ENCODE data around the gene AKR1C8.
"Not testable (repeated sequence)": the region's sequence is repeated elsewhere in the genome, so short reads cannot be mapped to it uniquely, and the experiment has no call there.

The AKR1C8 gene

DNA sequence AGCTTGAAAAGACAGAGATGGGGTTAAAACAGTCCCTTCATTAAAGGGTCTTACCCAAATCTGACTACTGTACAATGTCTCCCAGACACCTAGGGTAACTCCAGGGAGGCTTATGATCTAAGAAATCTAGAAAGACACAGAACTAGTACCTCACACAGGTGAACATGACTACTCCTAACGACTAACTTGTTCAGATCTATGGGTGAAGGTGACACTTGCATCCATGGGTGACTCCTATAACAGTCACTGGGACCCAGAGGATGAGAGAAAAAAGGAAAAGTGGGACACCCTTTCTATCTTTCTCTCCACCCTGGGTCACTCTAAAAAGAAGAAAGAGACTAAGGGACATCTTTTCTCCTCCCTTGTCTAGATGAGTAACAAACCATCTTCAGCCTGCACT is 19.2 kb downstream of the AKR1C8 start:
- DNase-seq (ENCODE audit: low read depth), result no peak

DNA sequence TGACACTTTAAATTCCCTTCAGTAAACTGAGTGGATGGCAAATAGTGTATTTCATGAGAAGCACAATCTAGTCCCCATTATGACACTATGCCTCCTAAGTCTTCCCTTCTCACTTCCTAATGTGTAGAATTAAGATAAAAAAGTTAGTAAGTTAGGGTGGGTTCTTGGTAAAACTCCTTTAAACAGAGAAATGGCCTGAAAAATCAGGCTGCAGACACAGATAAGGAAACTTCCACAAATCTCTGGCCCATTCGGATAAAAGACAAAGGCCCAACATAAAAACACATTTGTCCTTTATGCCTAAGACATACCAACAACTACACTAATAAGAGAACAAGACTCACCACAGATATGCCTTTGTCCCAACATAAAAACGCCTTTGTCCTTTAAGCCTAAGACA is 21.5 kb downstream of the AKR1C8 start:
- DNase-seq (ENCODE audit: low read depth), result no peak

DNA sequence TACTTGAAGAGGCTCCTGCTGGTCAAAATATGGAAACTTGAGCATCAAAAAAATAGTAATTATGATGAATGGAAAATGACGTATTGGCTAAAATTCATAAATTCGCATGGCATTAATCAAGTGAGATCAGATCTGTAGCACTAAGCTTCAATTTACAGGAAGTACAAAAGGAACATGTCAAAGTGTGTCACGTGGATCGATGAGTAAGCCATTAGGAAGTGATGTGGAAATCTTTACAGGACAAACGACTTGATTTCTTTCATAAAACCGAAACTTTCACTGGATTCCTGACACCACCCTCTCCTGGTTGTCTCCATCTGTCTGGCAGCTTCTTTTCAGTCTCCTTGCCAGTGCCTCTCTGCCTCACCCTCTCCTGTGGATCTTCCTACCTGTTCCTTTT is 25.8 kb downstream of the AKR1C8 start:
- no peak for DNase-seq (ENCODE audit: low read depth)

DNA sequence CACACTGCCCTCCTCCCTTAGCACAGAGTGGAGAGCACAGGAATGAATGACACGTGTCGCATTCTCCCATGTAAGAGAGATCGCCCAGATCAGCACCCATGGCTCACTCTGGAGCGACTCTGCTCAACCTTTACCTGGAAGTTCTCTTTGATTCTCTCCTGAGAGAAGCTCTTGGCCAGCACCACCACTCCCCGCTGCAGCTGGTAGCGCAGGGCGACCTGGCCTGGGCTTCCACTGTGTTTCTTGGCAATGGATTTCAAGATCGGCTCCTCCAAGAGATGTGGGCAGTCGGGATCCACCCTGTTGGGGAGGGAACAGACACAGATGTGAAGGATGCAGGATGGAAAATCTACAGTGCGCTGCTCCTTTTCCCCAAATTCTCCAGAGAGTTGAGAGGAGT is 27.4 kb downstream of the AKR1C8 start:
- no peak for DNase-seq (ENCODE audit: low read depth)

DNA sequence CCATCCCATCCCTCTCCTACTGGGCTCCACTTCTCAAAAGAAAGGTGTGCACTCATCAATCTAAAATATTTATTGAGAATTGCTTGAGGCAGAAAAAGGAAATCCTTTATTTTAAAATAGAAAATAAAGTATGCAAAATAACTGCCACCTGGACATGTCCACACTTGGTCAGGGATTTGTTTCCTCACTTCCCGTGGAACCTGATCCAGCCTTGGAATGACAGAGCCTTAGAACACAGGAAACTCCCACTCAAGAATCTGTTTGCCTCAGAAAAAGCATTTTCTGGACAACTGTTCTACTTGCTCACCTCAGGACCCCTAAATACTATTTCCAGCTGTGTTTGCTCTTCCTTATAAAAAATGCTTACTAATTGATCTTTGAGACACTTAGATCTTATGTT is 29.0 kb downstream of the AKR1C8 start:
- no peak for DNase-seq (ENCODE audit: low read depth)

DNA sequence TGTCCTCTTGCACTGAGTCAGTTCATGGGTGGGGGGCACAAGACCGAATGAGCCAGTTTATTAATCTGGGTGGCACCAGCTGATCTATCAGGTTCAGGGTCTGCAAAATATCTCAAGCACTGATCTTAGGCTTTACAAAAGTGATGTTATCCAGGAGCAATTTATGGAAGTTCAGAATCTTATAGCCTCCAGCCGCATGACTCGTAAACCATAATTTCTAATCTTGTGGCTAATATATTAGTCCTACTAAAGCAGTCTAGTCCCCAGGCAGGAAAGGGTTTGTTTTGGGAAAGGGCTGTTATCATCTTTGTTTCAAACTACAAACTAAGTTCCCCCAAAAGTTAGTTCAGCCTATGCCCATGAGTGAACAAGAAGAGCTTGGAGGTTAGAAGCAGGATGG is 33.9 kb downstream of the AKR1C8 start:
- no peak for DNase-seq (ENCODE audit: low read depth)

DNA sequence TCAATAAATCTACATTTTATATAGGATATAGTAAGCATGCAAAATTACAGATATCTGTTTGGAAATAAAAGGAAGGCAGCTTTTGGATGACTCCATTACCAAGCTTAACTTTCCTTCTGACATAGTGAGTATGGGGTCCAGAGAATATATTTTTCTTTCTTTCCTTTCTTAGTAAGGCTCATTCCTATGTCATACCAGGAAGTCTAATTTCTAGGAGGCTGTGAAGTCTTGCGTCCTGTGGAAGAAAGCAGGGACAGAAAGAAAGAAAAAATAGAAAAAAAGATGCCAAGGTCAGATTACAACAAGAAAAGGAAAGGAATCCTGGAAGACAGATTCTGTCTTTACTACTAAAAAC is 36.3 kb downstream of the AKR1C8 start:
- DNase-seq (ENCODE audit: low read depth), result no peak

DNA sequence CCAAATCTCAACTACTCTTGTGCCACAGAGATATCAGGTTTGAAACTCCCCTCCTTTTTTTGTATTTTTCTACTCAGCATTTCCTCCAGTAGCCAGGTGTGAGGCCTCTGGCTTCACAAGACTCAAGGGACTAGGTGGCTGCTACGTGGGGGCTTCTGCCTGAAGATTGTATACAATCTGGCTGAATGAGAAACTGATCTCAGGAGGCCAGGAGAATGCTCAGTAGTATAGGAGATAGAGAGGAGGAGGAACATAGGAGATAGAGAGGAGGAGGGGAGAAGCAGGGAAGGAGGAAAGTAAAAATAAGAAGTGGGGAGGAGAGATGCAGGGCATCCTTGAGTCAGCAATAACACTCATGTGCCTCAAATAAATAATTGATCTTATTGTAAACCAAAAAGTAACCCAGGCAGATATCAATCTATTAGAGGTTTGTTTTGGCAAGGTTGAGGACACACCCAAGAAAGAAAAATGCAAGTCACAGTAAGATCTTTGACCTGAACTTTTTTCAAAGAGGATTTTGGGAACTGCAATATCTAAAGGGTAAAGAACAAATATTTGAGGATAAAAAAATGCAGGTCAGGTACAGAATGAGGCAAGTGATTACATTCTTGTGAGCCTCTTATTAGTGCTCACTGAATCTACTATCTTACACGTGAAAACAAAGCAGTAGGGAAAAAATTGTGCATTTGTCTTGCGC is 36.8 kb downstream of the AKR1C8 start:
- no peak for DNase-seq (ENCODE audit: low read depth)

DNA sequence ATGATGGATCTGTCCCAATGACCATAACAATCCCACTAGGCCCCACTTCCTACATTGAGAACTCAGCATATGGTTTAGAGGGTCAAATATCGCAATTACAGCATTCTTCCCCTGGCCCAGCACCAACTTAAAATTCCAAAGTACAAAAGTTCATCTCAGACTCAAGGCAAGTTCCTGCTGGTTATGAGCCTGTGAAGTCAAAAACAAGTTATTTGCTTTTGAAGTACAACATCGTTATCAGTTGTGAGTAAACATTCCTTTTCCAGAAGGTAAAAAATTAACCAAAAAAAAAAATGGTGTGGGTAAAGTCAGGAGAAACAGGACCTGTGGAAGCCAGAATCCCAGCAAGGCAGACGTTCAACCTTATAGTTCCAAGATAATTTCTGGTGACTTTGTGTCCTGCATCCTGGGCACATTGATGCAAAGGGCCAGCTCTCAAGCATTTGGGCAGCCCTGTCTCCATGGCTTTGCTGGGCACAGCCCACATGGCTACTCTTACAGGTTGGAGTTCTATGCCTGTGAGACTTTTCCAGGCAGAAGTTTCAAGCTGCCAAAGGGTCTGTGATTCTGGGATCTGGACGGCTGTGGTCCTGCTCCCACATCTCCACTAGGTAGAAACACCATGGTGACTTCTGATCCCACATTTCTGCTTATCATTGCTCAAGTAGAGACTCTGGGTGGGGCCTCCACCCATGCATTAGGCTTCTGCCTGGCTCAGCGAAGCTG is 37.5 kb downstream of the AKR1C8 start:
- no peak for DNase-seq (ENCODE audit: low read depth)

DNA sequence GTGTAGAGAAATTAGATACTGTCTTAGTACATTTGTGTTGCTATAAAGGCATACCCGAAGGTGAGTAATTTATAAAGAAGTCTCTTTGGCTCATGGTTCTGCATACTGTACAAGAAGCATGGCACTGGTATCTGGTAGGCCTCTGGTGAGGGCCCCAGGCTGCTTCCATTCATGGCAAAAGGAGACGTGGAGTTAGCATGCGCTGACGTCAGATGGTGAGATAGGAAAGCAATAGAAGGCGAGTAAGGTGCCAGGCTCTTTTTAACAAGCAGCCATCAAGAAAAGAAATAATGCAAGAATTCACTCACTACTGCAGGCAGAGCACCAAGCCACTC is 38.1 kb downstream of the AKR1C8 start:
- no peak for DNase-seq (ENCODE audit: low read depth)

DNA sequence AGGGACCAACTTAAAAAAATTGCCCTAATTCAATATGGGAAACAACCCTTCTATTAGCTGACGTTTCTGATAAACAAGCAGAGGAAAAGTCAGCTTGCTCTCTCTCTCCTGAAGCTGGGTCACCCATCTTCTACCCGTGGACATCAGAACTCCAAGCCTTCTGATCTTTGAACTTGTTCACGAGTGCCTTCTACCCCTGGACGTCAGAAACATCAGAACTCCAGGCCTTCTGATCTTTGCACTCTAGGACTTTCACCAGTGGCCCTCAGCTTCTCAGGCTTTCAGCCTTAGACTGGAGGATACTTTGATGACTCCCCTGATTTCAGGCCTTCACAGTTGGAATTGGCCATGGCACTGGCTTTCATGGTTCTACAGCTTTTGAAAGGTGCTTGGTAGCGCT is 41.8 kb downstream of the AKR1C8 start:
- DNase-seq (ENCODE audit: low read depth), result no peak

DNA sequence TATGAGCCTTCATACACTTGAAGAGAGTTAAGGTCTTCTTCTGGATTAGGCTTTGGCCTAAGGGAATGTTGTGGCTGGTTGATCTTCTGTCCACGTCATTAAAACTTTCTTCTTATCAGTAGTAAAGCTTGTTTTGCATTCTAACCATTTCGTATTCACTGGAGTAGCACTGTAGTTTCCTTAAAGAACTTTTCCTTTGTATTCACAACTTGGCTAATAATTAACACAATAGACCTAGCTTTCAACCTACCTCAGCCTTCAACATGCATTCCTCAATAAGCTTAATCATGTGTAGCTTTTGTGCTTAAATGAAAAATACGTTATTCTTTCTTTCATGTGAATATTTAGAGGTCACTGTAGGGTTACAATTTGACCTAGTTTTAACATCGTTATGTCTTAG is 42.8 kb downstream of the AKR1C8 start:
- no peak for DNase-seq (ENCODE audit: low read depth)

DNA sequence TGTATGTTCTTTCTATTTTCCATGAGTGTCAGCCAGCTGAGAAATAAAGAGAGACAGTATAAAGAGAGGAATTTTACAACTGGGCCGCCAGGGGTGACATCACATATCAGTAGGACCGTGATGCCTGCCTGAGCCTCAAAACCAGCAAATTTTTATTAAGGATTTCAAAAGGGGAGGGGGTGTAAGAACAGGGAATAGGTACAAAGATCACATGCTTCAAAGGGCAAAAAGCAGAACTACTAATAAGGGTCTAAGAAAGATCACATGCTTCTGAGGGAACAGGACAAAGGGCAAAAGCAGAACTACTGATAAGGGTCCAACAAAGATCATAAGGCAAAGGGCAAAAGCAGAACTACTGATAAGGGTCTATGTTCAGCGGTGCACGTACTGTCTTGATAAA is 47.3 kb downstream of the AKR1C8 start:
- DNase-seq (ENCODE audit: low read depth), result not testable (repeated sequence)

DNA sequence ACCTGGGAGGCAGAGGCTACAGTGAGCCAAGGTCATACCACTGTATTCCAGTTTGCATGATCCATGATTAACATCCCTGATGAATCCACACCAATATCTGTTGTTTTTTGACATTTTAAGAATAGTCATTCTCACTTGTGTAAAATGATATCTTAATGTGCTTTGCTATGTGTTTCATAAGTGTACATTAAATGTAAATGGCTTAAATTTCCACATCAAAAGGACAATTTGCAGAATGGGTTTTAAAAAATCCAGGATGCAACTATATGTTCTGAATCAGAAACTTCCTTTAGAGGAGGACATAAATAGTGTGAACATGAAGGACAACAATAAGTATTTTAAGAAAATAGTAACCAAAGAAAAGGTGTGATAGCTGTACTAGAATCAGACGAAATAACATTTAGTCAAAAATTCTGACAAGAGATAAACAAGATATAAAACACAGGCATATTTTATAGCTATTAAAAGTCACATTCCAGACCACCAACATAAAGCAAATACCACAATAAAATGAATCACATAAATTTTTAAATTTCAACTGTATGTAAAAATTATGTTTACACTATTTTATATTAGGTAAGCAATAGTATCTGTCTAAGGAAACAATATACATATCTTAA is 48.4 kb downstream of the AKR1C8 start:
- no peak for DNase-seq (ENCODE audit: low read depth)

DNA sequence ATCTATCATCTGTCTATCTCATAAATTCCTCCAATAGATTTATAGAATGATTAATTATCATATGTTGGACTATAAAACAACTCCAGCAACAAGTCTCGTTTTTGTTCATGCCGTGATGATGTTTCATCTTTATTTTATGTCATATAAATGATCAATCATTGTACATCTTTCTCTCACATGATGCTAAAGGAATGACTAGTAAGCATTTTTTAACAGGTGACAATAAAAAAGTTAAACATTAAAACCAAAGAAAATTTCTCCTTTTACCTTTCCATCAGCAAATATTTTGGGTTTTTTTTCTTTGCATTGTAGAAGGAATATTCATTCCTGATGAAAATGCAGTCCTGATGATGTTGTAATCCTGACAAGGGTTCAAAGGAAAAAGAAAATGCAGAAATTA is 49.4 kb downstream of the AKR1C8 start:
- no peak for DNase-seq (ENCODE audit: low read depth)

DNA sequence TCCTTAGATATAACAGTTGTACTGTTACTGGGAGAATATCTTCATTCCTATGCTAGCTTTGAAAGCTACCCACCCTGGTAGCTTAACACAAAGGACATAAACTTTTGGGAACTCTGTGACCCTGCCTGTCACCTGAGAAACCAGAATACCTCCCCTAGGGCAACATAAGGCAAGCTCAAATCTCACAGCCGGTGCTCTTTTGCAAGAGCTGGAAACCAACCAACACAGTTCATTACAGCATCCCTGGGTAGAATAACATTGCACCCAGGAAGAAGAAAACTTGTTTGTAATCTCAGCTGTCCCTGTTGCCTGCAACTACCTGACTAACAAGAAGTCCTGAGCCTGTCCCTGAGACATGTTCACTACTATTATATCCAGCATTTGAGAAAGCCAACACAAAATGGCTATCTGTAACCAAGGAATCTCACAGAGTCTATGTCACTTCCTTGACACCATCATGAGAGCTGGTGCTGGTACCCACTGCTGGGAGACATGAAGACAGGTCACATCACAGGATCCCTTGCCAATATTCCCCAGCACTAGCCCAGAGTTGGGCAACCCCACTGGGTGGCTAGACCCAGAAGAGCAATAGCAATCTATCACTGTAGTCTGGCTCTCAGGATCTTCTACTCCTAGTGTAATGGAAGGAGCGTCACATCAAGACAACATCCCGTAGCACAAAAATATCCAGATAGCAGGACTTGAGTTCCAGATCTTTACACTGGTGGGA is 59.5 kb downstream of the AKR1C8 start:
- DNase-seq (ENCODE audit: low read depth), result no peak

DNA sequence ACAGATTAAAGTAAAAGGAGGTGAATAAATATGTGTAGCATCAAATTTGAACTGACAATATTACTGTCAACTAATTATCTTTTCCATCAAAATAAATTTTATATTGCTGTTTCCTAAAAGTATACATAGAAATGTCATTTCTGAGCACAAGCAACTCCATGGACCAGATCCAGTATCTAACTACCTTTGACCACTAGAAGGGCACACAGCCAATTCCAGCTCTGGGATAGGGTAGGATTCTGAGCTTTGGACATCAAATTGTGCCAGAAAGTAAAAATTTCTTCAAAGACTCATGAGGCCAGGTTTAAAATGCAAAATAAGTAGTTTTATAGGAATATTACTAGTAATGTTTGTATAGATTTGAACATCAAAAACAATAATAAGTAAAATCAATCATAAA is 61.1 kb downstream of the AKR1C8 start:
- no peak for DNase-seq (ENCODE audit: low read depth)

DNA sequence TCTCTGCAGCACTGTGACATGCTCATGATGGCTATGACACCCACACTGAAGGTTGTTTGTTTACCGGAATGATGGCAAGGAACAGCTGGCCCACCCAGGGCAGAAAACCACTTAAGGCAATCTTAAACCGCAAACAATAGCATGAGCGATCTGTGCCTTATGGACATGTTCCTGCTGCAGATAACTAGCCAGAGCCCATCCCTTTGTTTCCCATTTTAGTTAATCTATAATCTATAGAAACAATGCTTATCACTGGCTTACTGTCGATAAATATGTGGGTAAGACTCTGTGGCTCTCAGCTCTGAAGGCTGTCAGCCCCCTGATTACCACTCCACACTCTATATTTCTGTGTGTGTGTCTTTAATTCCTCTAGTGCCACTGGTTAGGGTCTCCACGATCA is 65.0 kb downstream of the AKR1C8 start:
- not testable (repeated sequence) for DNase-seq (ENCODE audit: low read depth)

DNA sequence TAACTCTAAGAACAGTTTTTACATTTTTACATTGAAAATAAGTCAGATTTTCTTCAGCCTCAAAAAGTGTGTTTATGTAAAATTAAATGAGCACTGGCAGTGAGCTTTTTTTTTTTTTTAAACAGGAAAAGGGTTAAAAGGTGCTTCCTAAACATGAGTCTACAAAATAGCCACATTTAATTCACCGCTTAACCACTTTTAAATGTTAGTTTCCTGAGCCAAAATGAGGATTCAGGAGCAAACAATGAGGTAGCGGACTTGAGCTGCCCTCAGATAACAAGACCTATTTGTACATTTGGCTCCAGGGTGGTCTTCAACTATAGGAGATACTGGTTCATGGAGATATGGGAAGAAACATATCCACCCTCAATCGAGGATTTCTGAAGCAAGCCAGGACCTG is 67.9 kb downstream of the AKR1C8 start:
- no peak for DNase-seq (ENCODE audit: low read depth)

DNA sequence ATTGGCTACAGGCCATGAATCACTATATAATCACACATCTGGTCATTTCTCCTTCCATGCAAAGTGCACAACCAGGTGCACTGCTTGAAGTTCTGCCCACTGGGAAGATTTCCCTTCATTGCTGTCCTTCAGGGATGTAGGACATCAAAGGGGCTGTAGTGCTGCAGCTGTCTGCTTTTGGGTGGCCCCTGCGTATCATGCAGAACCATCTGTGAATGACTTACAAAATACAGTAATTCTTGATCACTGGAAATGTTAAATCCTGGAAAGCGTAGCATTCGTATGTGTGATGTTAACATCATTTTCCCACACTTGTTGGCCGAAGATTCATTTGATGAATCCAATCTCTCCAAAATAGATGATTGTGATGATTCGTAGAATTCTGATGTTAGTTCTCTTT is 68.3 kb downstream of the AKR1C8 start:
- DNase-seq (ENCODE audit: low read depth), result no peak

DNA sequence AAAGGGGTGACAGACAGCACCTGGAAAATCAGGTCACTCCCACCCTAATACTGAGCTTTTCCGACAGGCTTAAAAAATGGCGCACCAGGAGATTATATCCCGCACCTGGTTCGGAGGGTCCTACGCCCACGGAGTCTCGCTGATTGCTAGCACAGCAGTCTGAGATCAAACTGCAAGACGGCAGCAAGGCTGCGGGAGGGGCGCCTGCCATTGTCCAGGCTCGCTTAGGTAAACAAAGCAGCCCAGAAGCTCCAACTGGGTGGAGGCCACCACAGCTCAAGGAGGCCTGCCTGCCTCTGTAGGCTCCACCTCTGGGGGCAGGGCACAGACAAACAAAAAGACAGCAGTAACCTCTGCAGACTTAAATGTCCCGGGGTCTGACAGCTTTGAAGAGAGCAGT is 75.1 kb downstream of the AKR1C8 start:
- DNase-seq (ENCODE audit: low read depth), result not testable (repeated sequence)

DNA sequence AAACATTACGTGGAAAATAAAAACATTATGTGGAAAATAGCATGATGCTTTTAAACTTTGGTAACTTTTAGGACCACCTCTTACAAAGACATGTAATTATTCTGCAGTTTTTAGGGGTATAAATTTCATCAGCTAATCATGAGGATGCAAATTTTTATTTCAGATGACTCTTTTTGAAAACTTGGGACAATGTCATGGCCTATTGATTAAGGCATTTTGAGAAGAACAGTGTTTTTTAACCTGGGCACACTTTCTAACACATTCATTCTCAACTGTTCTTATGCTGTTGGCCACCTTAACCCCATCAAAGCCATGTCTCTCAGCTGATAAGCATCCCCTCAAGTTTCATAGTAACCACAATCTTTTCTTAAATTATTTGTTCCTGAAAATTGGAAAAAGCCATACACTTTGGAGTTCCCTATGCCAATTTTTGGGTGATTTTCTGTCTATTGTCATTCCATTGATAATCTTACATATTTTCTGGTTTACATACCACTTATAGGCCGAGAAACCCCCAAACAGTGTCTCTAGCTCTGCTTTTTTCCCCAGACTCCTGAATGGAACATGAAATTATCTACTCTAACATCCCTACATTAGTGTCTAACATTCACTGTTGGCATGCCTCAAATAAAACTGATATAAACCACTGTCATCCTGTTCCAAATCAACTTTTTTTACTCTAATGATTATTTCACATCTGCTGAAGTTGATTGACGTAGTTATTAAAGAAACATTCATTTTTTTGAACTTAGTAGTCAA is 76.1 kb downstream of the AKR1C8 start:
- no peak for DNase-seq (ENCODE audit: low read depth)

All from stimulated activated CD8-positive, alpha-beta memory T cell treated with anti-CD3 and anti-CD28 coated beads, Interleukin-12 subunit alpha, Interleukin-12 subunit beta, amount 100 ng/mL, for 4 hours (primary cell).